Cerebellar cortex (tissue), 1 donor: Measurements from ENCODE around the gene OR10A3.
A peak's percentile ranks its signal among the peaks of the same experiment; 100 is the strongest.
"Not testable (repeated sequence)": the region's sequence is repeated elsewhere in the genome, so short reads cannot be mapped to it uniquely, and the experiment has no call there.

Experiments
- DNase-seq: peaks from one replicate; pipeline ENCODE4 v3.0.0-alpha.2; 2015; ENCODE audit warnings: low spot score

The OR10A3 gene

GRCh38 chr11:7941608-7942007, at the start of gene OR10A3:
OR10A3 (minus strand) TSS chr11:7941708; CDS start chr11:7939520, 2,188 bp downstream.
- no peak for DNase-seq

GRCh38 chr11:7987560-7987883, 46.0 kb upstream of the OR10A3 start:
- DNase-seq, result not testable (repeated sequence)

GRCh38 chr11:7986768-7987559, 45.5 kb upstream of the OR10A3 start, which contains the start of gene EIF3F:
EIF3F (plus strand) TSS chr11:7987337; CDS start chr11:7987353, 16 bp downstream.
- DNase-seq, result peak; percentile 99

GRCh38 chr11:7983832-7984590, 42.5 kb upstream of the OR10A3 start:
- DNase-seq, result no peak

GRCh38 chr11:7982582-7983119, 41.1 kb upstream of the OR10A3 start:
- DNase-seq, result no peak

GRCh38 chr11:7981619-7982157, 40.2 kb upstream of the OR10A3 start:
- DNase-seq, result no peak

GRCh38 chr11:7977232-7977917, 35.9 kb upstream of the OR10A3 start:
- DNase-seq, result no peak

GRCh38 chr11:7974668-7975067, 33.2 kb upstream of the OR10A3 start:
- no peak for DNase-seq

- DNase-seq, result no peak
These were observed 31.5 kb upstream of the OR10A3 start for GRCh38 chr11:7973011-7973410.

- DNase-seq, result no peak
These were observed 30.3 kb upstream of the OR10A3 start for GRCh38 chr11:7971846-7972245.

GRCh38 chr11:7969756-7970646, 28.5 kb upstream of the OR10A3 start:
- DNase-seq, result no peak

GRCh38 chr11:7968686-7969085, 27.2 kb upstream of the OR10A3 start:
- DNase-seq, result no peak

- no peak for DNase-seq
These were observed 26.3 kb upstream of the OR10A3 start for GRCh38 chr11:7967826-7968225.

GRCh38 chr11:7967097-7967496, 25.6 kb upstream of the OR10A3 start:
- DNase-seq, result no peak

GRCh38 chr11:7965386-7965785, 23.9 kb upstream of the OR10A3 start, which contains the start of gene NLRP10:
NLRP10 (minus strand) TSS chr11:7965447; CDS start chr11:7963495, 1,952 bp downstream.
- DNase-seq, result no peak

- DNase-seq, result no peak
These were observed 23.4 kb upstream of the OR10A3 start for GRCh38 chr11:7964873-7965272.

- no peak for DNase-seq
These were observed 22.8 kb upstream of the OR10A3 start for GRCh38 chr11:7964261-7964660.

- DNase-seq, result no peak
These were observed 13.7 kb upstream of the OR10A3 start for GRCh38 chr11:7955191-7955590.

GRCh38 chr11:7949934-7950333, 8.4 kb upstream of the OR10A3 start:
- no peak for DNase-seq

GRCh38 chr11:7944123-7944522, 2.6 kb upstream of the OR10A3 start:
- DNase-seq, result no peak

GRCh38 chr11:7941146-7941545, 362 bp downstream of the OR10A3 start:
- DNase-seq, result no peak
